HepG2 (cell line): Measurements from ENCODE around the gene CMIP. TPM values are rescaled to one million over a fixed set of nuclear protein-coding genes. Genes with fewer than 3 reads are reported as not detected.
A peak's percentile ranks its signal among the peaks of the same experiment; 100 is the strongest.

Experiments
- ATAD3A ChIP-seq: sonication (generic); formaldehyde crosslinking; IDR thresholded peaks from 2 replicates; pipeline ENCODE4 v1.4.0; 2020; ENCODE audit warnings: missing genetic modification reagents
- BRD4 ChIP-seq: sonication (generic); formaldehyde crosslinking; IDR thresholded peaks from 2 replicates; pipeline ENCODE4 v1.4.0; 2020; ENCODE audit warnings: missing genetic modification reagents
- CC2D1A ChIP-seq: sonication (generic); formaldehyde crosslinking; IDR thresholded peaks from 2 replicates; pipeline ENCODE4 v1.8.1; 2023; ENCODE audit warnings: mild to moderate bottlenecking, missing genetic modification reagents
- CHCHD3 ChIP-seq: sonication (generic); formaldehyde crosslinking; IDR thresholded peaks from 2 replicates; pipeline ENCODE4 v1.8.0; 2022; ENCODE audit warnings: mild to moderate bottlenecking, missing genetic modification reagents, moderate library complexity
- DPF2 ChIP-seq: sonication (generic); formaldehyde crosslinking; IDR thresholded peaks from 2 replicates; pipeline ENCODE4 v1.4.0; 2020; ENCODE audit warnings: mild to moderate bottlenecking, low read depth, missing genetic modification reagents, borderline replicate concordance
- FIP1L1 ChIP-seq: fragments of 200-400 bp; formaldehyde crosslinking; IDR thresholded peaks from 2 replicates; pipeline ENCODE4 v1.6.1; 2018; ENCODE audit warnings: low read depth, mild to moderate bottlenecking, low read length, moderate library complexity, borderline replicate concordance; ENCODE audit not compliant: insufficient read depth
- ISL2 ChIP-seq: sonication (generic); formaldehyde crosslinking; IDR thresholded peaks from 2 replicates; pipeline ENCODE4 v1.5.0; 2020; ENCODE audit warnings: missing genetic modification reagents
- NFKB2 ChIP-seq: sonication (generic); formaldehyde crosslinking; IDR thresholded peaks from 2 replicates; pipeline ENCODE4 v1.4.0; 2020; ENCODE audit warnings: missing genetic modification reagents, borderline replicate concordance
- NR2F6 ChIP-seq, 2 experiments: IDR thresholded peaks; 2 replicates each; pipeline ENCODE4 v1.6.1; 2016; ENCODE audit warnings: antibody characterized with exemption in 1 of 2, mild to moderate bottlenecking in 1 of 2
- PHF20 ChIP-seq: sonication (generic); formaldehyde crosslinking; IDR thresholded peaks from 2 replicates; pipeline ENCODE4 v1.5.0; 2020; ENCODE audit warnings: mild to moderate bottlenecking, missing genetic modification reagents
- PRDM10 ChIP-seq: sonication (generic); formaldehyde crosslinking; IDR thresholded peaks from 2 replicates; pipeline ENCODE4 v1.4.0; 2020; ENCODE audit warnings: low read depth, missing genetic modification reagents
- SMAD9 ChIP-seq: sonication (generic); formaldehyde crosslinking; IDR thresholded peaks from 2 replicates; pipeline ENCODE4 v1.5.1; 2020; ENCODE audit warnings: mild to moderate bottlenecking, missing genetic modification reagents
- SNAPC4 ChIP-seq: sonication (generic); formaldehyde crosslinking; IDR thresholded peaks from 2 replicates; pipeline ENCODE4 v1.4.0; 2020; ENCODE audit warnings: mild to moderate bottlenecking, missing genetic modification reagents
- SRSF1 ChIP-seq: fragments of 200-400 bp; formaldehyde crosslinking; optimal IDR thresholded peaks from 2 replicates; pipeline ENCODE3; 2017; ENCODE audit warnings: mild to moderate bottlenecking, low read depth, low read length, moderate library complexity
- TEAD3 ChIP-seq: optimal IDR thresholded peaks from 2 replicates; pipeline ENCODE3; 2016; ENCODE audit warnings: borderline replicate concordance
- TGIF2 ChIP-seq: IDR thresholded peaks from 2 replicates; pipeline ENCODE4 v1.6.1; 2016; ENCODE audit warnings: control low read depth, missing compliant biosample characterization
- TOPORS ChIP-seq: sonication (generic); formaldehyde crosslinking; IDR thresholded peaks from 2 replicates; pipeline ENCODE4 v1.8.0; 2023; ENCODE audit warnings: mild to moderate bottlenecking, missing genetic modification reagents
- ZNF20 ChIP-seq: sonication (generic); formaldehyde crosslinking; IDR thresholded peaks from 2 replicates; pipeline ENCODE4 v1.4.0; 2020; ENCODE audit warnings: mild to moderate bottlenecking, moderate library complexity, missing genetic modification reagents
- ZNF709 ChIP-seq: sonication (generic); formaldehyde crosslinking; IDR thresholded peaks from 2 replicates; pipeline ENCODE4 v1.5.0; 2020; ENCODE audit warnings: mild to moderate bottlenecking, missing genetic modification reagents
- ZNF737 ChIP-seq: sonication (generic); formaldehyde crosslinking; IDR thresholded peaks from 2 replicates; pipeline ENCODE4 v1.5.0; 2020; ENCODE audit warnings: missing genetic modification reagents, mild to moderate bottlenecking, borderline replicate concordance
- ZNF75D ChIP-seq: sonication (generic); formaldehyde crosslinking; IDR thresholded peaks from 2 replicates; pipeline ENCODE4 v1.8.1; 2023; ENCODE audit warnings: missing genetic modification reagents, mild to moderate bottlenecking, borderline replicate concordance
- ZSCAN20 ChIP-seq: sonication (generic); formaldehyde crosslinking; IDR thresholded peaks from 2 replicates; pipeline ENCODE4 v1.4.0; 2020; ENCODE audit warnings: missing genetic modification reagents, mild to moderate bottlenecking, borderline replicate concordance
- polyA plus RNA-seq, 8 experiments: library from polyadenylated mRNA; depleted of rRNA in 3 of 8; stranded (reverse) in 7 of 8; unstranded in 1 of 8; fragments of >200 nt; fragmentation: Illumina TruSeq in 4 of 8; extraction: Trizol in 4 of 8; gene quantifications; 2 replicates each; pipeline versions ENCODE4 v1.2.1 to v1.2.3, GENCODE V29; 2011 to 2016; ENCODE audit warnings: low read depth in 4 of 8, missing spikeins in 1 of 8, mixed read lengths in 1 of 8; ENCODE audit not compliant: insufficient read depth in 1 of 8
- total RNA-seq, 5 experiments: library from RNA; depleted of rRNA; stranded (reverse); fragments of >200 nt; fragmentation: Illumina TruSeq; extraction: Trizol; gene quantifications; 2 replicates each; pipeline ENCODE4 v1.2.3, GENCODE V29; 2016; ENCODE audit warnings: low read depth in 1 of 5

The CMIP gene
- total and polyA plus RNA-seq, 2 of the 13 experiments (the other 11 are each of a cell fraction or from before 2014, with no cell fraction given): 10.9 to 18.1 TPM

- TF ChIP-seq CHCHD3 (CRISPR knock-in tag) (no peak), ZNF737 (CRISPR knock-in tag) (no peak), DPF2 (CRISPR knock-in tag) (no peak), PHF20 (CRISPR knock-in tag) (no peak), ISL2 (CRISPR knock-in tag) (no peak), SMAD9 (CRISPR knock-in tag) (no peak), ZNF75D (CRISPR knock-in tag) (no peak), FIP1L1 (no peak), ZSCAN20 (CRISPR knock-in tag) (no peak), SNAPC4 (no peak), ATAD3A (CRISPR knock-in tag) (no peak), ZNF20 (CRISPR knock-in tag) (no peak), ZNF709 (no peak), NFKB2 (CRISPR knock-in tag) (peak; percentile 57; the same call in 1 of the 2 replicates), TGIF2 (CRISPR knock-in tag) (no peak), TEAD3 (CRISPR knock-in tag) (peak; percentile 41), PRDM10 (CRISPR knock-in tag) (0 out of 2 replicates have a peak, but pooled peaks have one; percentile 24), BRD4 (CRISPR knock-in tag) (no peak), TOPORS (CRISPR knock-in tag) (no peak), CC2D1A (CRISPR knock-in tag) (no peak), SRSF1 (no peak), NR2F6 (IDR thresholded peaks at IDR 0.05) (peak; percentile 80), NR2F6 (CRISPR knock-in tag; IDR thresholded peaks at IDR 0.05) (peak; percentile 97)
Observed at GRCh38 chr16:81730090-81731051, 285.8 kb downstream of the CMIP start (continued).
